HFFc6 (cell line): ENCODE results near the gene ZNF775. TPM values are rescaled to one million over a fixed set of nuclear protein-coding genes. Genes with fewer than 3 reads are reported as not detected.

Experiments used
- DNase-seq: peaks from one replicate; pipeline ENCODE4 v3.0.0-alpha.2; 2018
- H3K27ac Mint-ChIP-seq: 2 replicates; pipeline ENCODE4 v1.8.0; 2020; ENCODE audit warnings: mild to moderate bottlenecking, mixed read lengths
- H3K27me3 Mint-ChIP-seq: 2 replicates; pipeline ENCODE4 v1.8.0; 2021; ENCODE audit warnings: mild to moderate bottlenecking, moderate library complexity, mixed read lengths; ENCODE audit not compliant: insufficient read depth
- H3K36me3 Mint-ChIP-seq: 2 replicates; pipeline ENCODE4 v1.8.0; 2021; ENCODE audit warnings: low read depth, mixed read lengths
- H3K4me1 Mint-ChIP-seq: 2 replicates; pipeline ENCODE4 v1.8.0; 2020; ENCODE audit warnings: low read depth, mixed read lengths
- H3K4me3 Mint-ChIP-seq: 2 replicates; pipeline ENCODE4 v1.8.0; 2020; ENCODE audit warnings: mild to moderate bottlenecking, moderate library complexity, mixed read lengths
- H3K9me3 Mint-ChIP-seq: 2 replicates; pipeline ENCODE4 v1.8.0; 2020; ENCODE audit warnings: mild to moderate bottlenecking, mixed read lengths
- total RNA-seq, 6 experiments: library from RNA; stranded (reverse); fragmentation: NEBNext Ultra II Directional; extraction: Animal tissue kit (Norgen Biotek cat#: 25700); gene quantifications; 2 replicates in 1 of 6; 3 replicates in 5 of 6; pipeline ENCODE4 v1.2.3, GENCODE V29; 2021
- TF ChIP-seq, protein P1 (sequence below): fragments of 200-600 bp; sonication (generic); IDR thresholded peaks from 2 replicates; pipeline ENCODE4 v1.5.0; 2021; ENCODE audit warnings: antibody characterized with exemption, mild to moderate bottlenecking

Gene ZNF775
- total RNA-seq, 6 experiments from 2014 or later: 2.7 to 3.8 (median 2.9) TPM

DNA sequence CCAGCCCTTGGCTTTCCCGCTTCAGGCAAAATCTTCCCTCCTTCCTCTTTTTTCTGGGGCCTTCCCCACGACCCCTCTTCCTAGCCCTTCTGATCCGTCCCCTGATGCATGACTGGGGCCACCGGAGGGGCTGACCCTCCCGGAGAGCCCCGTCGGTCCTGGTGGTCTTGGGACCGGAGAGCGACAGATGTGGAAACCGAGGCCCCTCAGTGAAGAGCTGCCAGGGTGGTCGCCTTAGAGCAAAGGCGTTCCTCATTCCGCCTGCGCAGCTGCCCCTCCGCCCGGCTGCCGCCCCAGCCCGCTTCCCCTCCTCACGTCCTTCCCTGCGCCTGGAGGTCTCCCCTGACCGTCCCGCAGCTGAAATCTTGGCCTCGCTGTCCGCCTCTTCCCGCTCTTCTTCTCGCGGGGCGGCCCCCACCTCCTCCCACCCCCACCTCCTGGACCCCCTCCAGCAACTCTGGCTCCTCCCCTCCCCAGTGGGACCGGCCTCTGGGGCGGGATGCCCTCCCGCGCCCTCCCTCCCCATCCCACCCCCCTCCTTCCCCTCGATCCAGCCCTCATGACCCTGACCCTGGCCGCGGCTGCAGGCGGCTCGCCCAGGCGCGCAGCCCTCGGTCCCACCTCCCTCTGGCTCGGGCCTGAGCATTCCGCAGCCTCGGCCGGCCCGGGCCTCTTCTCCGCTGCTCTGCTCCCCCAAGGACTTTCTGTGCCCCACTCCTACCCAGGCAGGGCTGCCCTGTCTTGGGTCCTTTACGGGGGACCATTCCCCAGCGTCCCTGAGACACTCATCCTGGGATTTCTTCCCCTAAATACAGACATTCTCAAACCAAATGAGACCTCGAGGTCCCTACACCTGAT lies 37.6 kb upstream of the ZNF775 start, which contains the start of gene RARRES2:
Gene RARRES2 (minus strand): TSS at position 367 of the 858 bp plus-strand sequence. CDS start 1,020 bp downstream, outside the sequence.
- Mint-ChIP-seq H3K9me3 (no peaks in the 10 kb centered on the region), H3K27ac (no peak within 1 kb of the TSS), H3K27me3 (peaks cover 30% of the 10 kb centered on the region), H3K36me3 (no peaks in the 10 kb centered on the region), H3K4me1 (peaks cover 6% of the 10 kb centered on the region; the same call in 1 of the 2 replicates), H3K4me3 (no peak within 1 kb of the TSS)
- TF ChIP-seq, protein P1, sequence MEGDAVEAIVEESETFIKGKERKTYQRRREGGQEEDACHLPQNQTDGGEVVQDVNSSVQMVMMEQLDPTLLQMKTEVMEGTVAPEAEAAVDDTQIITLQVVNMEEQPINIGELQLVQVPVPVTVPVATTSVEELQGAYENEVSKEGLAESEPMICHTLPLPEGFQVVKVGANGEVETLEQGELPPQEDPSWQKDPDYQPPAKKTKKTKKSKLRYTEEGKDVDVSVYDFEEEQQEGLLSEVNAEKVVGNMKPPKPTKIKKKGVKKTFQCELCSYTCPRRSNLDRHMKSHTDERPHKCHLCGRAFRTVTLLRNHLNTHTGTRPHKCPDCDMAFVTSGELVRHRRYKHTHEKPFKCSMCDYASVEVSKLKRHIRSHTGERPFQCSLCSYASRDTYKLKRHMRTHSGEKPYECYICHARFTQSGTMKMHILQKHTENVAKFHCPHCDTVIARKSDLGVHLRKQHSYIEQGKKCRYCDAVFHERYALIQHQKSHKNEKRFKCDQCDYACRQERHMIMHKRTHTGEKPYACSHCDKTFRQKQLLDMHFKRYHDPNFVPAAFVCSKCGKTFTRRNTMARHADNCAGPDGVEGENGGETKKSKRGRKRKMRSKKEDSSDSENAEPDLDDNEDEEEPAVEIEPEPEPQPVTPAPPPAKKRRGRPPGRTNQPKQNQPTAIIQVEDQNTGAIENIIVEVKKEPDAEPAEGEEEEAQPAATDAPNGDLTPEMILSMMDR: no peak
- no peak for DNase-seq

DNA sequence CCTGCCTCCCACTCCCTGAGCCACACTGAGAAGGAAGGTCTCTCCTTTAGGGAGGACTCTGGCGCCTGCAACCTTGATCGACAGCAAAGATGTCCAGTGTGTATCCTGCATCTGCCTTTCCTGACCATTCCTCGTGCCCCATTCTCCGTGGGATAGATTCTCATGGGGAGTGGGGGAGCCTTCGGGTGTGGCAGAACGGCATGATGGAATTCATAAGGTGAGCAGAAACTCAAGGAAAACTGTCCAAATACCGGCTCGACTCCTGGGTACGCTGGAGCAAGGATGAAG lies 37.1 kb upstream of the ZNF775 start:
- Mint-ChIP-seq H3K36me3 (no peaks in the 10 kb centered on the region), H3K4me3 (no peak overlapping the region), H3K9me3 (no peaks in the 10 kb centered on the region), H3K27me3 (peaks cover 32% of the 10 kb centered on the region), H3K4me1 (peaks cover 6% of the 10 kb centered on the region; the same call in 1 of the 2 replicates), H3K27ac (no peak overlapping the region)
- no peak for DNase-seq
- TF ChIP-seq, protein P1: no peak

DNA sequence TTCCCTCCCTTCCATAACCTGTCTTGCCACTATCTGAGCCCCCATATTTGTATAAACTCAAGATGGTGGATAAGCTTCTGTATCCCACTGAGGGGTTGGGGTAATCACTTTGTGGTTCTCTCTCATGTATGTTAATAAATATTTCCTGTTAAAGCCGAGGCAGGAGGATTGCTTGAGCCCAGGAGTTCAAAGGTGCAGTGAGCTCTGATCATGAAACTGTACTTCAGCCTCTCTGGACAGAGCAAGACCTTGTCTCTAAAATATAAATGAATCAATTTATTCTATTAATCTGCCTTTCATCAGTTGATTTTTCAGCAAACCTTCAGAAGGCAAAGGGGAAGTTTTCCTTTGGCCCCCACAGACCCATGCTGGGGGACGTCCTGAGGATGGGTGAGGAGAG lies 35.9 kb upstream of the ZNF775 start:
- DNase-seq: no peak
- Mint-ChIP-seq H3K4me1 (peaks cover 6% of the 10 kb centered on the region; the same call in 1 of the 2 replicates), H3K27me3 (peaks cover 32% of the 10 kb centered on the region), H3K36me3 (no peaks in the 10 kb centered on the region), H3K4me3 (no peak overlapping the region), H3K27ac (no peak overlapping the region), H3K9me3 (no peaks in the 10 kb centered on the region)
- TF ChIP-seq, protein P1: no peak

DNA sequence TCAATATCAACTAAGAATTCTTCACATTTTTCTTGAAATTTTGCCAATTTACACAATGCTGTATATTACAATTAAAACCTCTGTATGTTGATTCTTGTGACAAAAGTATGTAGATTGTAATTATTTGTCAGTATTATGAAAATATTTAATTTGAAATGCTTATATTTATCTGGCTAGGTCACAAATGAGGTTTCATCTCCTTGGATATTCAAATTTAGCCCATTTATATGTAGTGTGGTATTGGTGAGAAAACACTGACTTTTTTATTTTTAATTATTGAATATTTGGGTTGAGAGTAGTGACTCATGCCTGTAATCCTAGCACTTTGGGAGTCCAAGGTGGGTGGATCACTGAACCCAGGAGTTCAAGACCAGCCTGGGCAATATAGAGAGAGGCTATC lies 34.8 kb upstream of the ZNF775 start:
- no peak overlapping the region for H3K4me3 Mint-ChIP-seq
- no peaks in the 10 kb centered on the region for H3K9me3 Mint-ChIP-seq
- TF ChIP-seq, protein P1: no peak
- no peak overlapping the region for H3K27ac Mint-ChIP-seq
- peaks cover 6% of the 10 kb centered on the region; the same call in 1 of the 2 replicates for H3K4me1 Mint-ChIP-seq
- no peaks in the 10 kb centered on the region for H3K36me3 Mint-ChIP-seq
- H3K27me3 Mint-ChIP-seq: peaks cover 30% of the 10 kb centered on the region
- no peak for DNase-seq

DNA sequence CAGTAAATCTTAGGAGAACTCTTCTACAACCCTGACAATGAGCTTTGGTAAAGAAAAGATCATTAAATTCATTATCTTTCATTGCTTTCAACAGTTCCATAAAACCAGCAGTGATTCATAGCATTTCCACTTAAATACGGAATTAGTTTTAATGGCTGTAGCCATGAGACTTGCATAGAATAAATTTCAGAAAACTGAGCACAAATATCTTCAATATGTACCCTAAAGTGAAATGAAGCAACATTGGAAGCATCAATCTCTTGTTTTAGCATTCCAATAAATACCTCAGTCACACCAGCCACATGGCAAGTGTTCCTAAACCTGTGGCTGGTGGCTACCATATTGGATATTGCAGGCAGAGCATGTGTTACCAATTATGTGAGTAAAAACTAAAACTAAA lies 34.1 kb upstream of the ZNF775 start:
- no peak for DNase-seq

More for the DNA sequence above, 34.1 kb upstream of the ZNF775 start:
- Mint-ChIP-seq H3K27me3 (peaks cover 23% of the 10 kb centered on the region), H3K27ac (no peak overlapping the region), H3K4me1 (peaks cover 2% of the 10 kb centered on the region; the same call in 1 of the 2 replicates), H3K9me3 (no peaks in the 10 kb centered on the region), H3K4me3 (no peak overlapping the region), H3K36me3 (no peaks in the 10 kb centered on the region)
- TF ChIP-seq, protein P1: no peak
